HepG2 (cell line): ENCODE data around the gene S100A7. TPM values are rescaled to one million over a fixed set of nuclear protein-coding genes. Genes with fewer than 3 reads are reported as not detected.

Experiments used
- AFF4 ChIP-seq: sonication (generic); formaldehyde crosslinking; IDR thresholded peaks from 2 replicates; pipeline ENCODE4 v1.4.0; 2020; ENCODE audit warnings: missing genetic modification reagents
- ARID4A ChIP-seq: sonication (generic); formaldehyde crosslinking; IDR thresholded peaks from 2 replicates; pipeline ENCODE4 v1.5.0; 2020; ENCODE audit warnings: mild to moderate bottlenecking, missing genetic modification reagents, borderline replicate concordance
- HBP1 ChIP-seq: IDR thresholded peaks from 2 replicates; pipeline ENCODE4 v1.6.1; 2016; ENCODE audit warnings: low read depth, control low read depth
- IRF2 ChIP-seq: IDR thresholded peaks from 2 replicates; pipeline ENCODE4 v1.6.1; 2018; ENCODE audit warnings: missing genetic modification reagents, missing compliant biosample characterization
- SKIL ChIP-seq: sonication (generic); formaldehyde crosslinking; IDR thresholded peaks from 2 replicates; pipeline ENCODE4 v1.8.0; 2022; ENCODE audit warnings: missing genetic modification reagents, mild to moderate bottlenecking, moderate library complexity, borderline replicate concordance
- ZNF292 ChIP-seq: sonication (generic); formaldehyde crosslinking; IDR thresholded peaks from 2 replicates; pipeline ENCODE4 v1.8.1; 2022; ENCODE audit warnings: mild to moderate bottlenecking, low read depth, missing genetic modification reagents, borderline replicate concordance
- ZNF563 ChIP-seq: sonication (generic); formaldehyde crosslinking; IDR thresholded peaks from 2 replicates; pipeline ENCODE4 v1.8.0; 2022; ENCODE audit warnings: mild to moderate bottlenecking, moderate library complexity, missing genetic modification reagents
- ZNF770 ChIP-seq: sonication (generic); formaldehyde crosslinking; IDR thresholded peaks from 2 replicates; pipeline ENCODE4 v1.5.0; 2020; ENCODE audit warnings: mild to moderate bottlenecking, missing genetic modification reagents
- polyA plus RNA-seq, 8 experiments: library from polyadenylated mRNA; depleted of rRNA in 3 of 8; stranded (reverse) in 7 of 8; unstranded in 1 of 8; fragments of >200 nt; fragmentation: Illumina TruSeq in 4 of 8; extraction: Trizol in 4 of 8; gene quantifications; 2 replicates each; pipeline versions ENCODE4 v1.2.1 to v1.2.3, GENCODE V29; 2011 to 2016; ENCODE audit warnings: low read depth in 4 of 8, missing spikeins in 1 of 8, mixed read lengths in 1 of 8; ENCODE audit not compliant: insufficient read depth in 1 of 8
- total RNA-seq, 5 experiments: library from RNA; depleted of rRNA; stranded (reverse); fragments of >200 nt; fragmentation: Illumina TruSeq; extraction: Trizol; gene quantifications; 2 replicates each; pipeline ENCODE4 v1.2.3, GENCODE V29; 2016; ENCODE audit warnings: low read depth in 1 of 5

The S100A7 gene
- total and polyA plus RNA-seq, 2 of the 13 experiments (the other 11 are each of a cell fraction or from before 2014, with no cell fraction given), result not detected

- TF ChIP-seq AFF4 (CRISPR knock-in tag) (no peak), IRF2 (no peak), ZNF770 (CRISPR knock-in tag) (no peak), SKIL (CRISPR knock-in tag) (no peak), ZNF292 (CRISPR knock-in tag) (no peak), HBP1 (CRISPR knock-in tag) (no peak), ZNF563 (CRISPR knock-in tag) (no peak), ARID4A (CRISPR knock-in tag) (no peak)
Observed at GRCh38 chr1:153509036-153509435, 48.6 kb upstream of the S100A7 start (continued).
